Liver (tissue), 9 donors: Measurements from ENCODE around the gene FGD1. TPM values are rescaled to one million over a fixed set of nuclear protein-coding genes. Genes with fewer than 3 reads are reported as not detected.

Experiments used
- DNase-seq: peaks from one replicate; pipeline ENCODE4 v3.0.0-alpha.2; 2017; ENCODE audit warnings: low spot score
- H3K27ac ChIP-seq, 2 donors: one replicate each; pipeline ENCODE4 v1.7.0; 2013; ENCODE audit warnings: inconsistent platforms in 2 of 2, low read length in 2 of 2, control low read depth in 1 of 2, low read depth in 1 of 2, mild to moderate bottlenecking in 1 of 2
- H3K27me3 ChIP-seq, 4 donors: one replicate each; pipeline versions ENCODE4 v1.6.1 to v1.7.0; 2013; ENCODE audit warnings: low read length in 3 of 4, inconsistent platforms in 1 of 4, mild to moderate bottlenecking in 1 of 4, moderate library complexity in 1 of 4; ENCODE audit not compliant: control insufficient read depth in 4 of 4, insufficient read depth in 4 of 4
- H3K36me3 ChIP-seq, 4 donors: one replicate each; pipeline versions ENCODE4 v1.6.1 to v1.7.0; 2013; ENCODE audit warnings: low read length in 3 of 4, mild to moderate bottlenecking in 3 of 4, low read depth in 1 of 4, moderate library complexity in 1 of 4; ENCODE audit not compliant: control insufficient read depth in 4 of 4, insufficient read depth in 3 of 4
- H3K4me1 ChIP-seq, 4 donors: one replicate each; pipeline versions ENCODE4 v1.6.1 to v1.7.0; 2013; ENCODE audit warnings: low read length in 3 of 4, mild to moderate bottlenecking in 3 of 4, moderate library complexity in 1 of 4; ENCODE audit not compliant: control insufficient read depth in 4 of 4, insufficient read depth in 4 of 4
- H3K4me3 ChIP-seq, 3 donors: one replicate each; pipeline versions ENCODE4 v1.6.1 to v1.7.0; 2013; ENCODE audit warnings: low read length in 3 of 3, control low read depth in 1 of 3, low read depth in 1 of 3, mild to moderate bottlenecking in 1 of 3
- H3K9ac ChIP-seq, 2 donors: one replicate each; pipeline ENCODE4 v1.7.0; 2013; ENCODE audit warnings: low read length in 2 of 2, mild to moderate bottlenecking in 2 of 2, moderate library complexity in 2 of 2, control low read depth in 1 of 2, low read depth in 1 of 2
- H3K9me3 ChIP-seq, 4 donors: one replicate each; pipeline versions ENCODE4 v1.6.1 to v1.7.0; 2013; ENCODE audit warnings: low read length in 3 of 4; ENCODE audit not compliant: control insufficient read depth in 4 of 4
- FOXA1 ChIP-seq: IDR thresholded peaks from 2 replicates; pipeline ENCODE4 v1.6.1; 2016; ENCODE audit warnings: antibody characterized with exemption
- FOXA2 ChIP-seq: IDR thresholded peaks from 2 replicates; pipeline ENCODE4 v1.6.1; 2016; ENCODE audit warnings: antibody characterized with exemption
- HNF4A ChIP-seq, 2 donors: conservative IDR thresholded peaks; 2 replicates each; pipeline ENCODE4 v1.6.1; 2016; ENCODE audit warnings: antibody characterized with exemption in 2 of 2, mild to moderate bottlenecking in 2 of 2
- JUND ChIP-seq, 2 donors: IDR thresholded peaks; 2 replicates each; pipeline ENCODE4 v1.6.1; 2016; ENCODE audit warnings: antibody characterized with exemption in 2 of 2
- NR2F2 ChIP-seq: IDR thresholded peaks from 2 replicates; pipeline ENCODE4 v1.6.1; 2016; ENCODE audit warnings: antibody characterized with exemption
- SP1 ChIP-seq: IDR thresholded peaks from 2 replicates; pipeline ENCODE4 v1.6.1; 2018; ENCODE audit warnings: antibody characterized with exemption, mild to moderate bottlenecking
- TAF1 ChIP-seq: conservative IDR thresholded peaks from 2 replicates; pipeline ENCODE4 v1.6.1; 2016; ENCODE audit warnings: antibody characterized with exemption, mild to moderate bottlenecking
- YY1 ChIP-seq: IDR thresholded peaks from 2 replicates; pipeline ENCODE4 v1.6.1; 2016; ENCODE audit warnings: antibody characterized with exemption, mild to moderate bottlenecking
- WGBS: extraction: QIAGEN DNeasy Blood & Tissue Kit; methylation state at CpG from one replicate; pipeline ENCODE4 v1.1.7; 2013; 5-methylcytosine and 5-hydroxymethylcytosine counted together
- polyA plus RNA-seq, 2 donors: library from polyadenylated mRNA; stranded (reverse) in 1 of 2; unstranded in 1 of 2; fragments of 200-250 nt in 1 of 2; fragments of >200 nt in 1 of 2; fragmentation: Nextera tagmentation in 1 of 2; extraction: Ambion mirVana in 1 of 2; gene quantifications; one replicate each; pipeline versions ENCODE4 v1.2.1 to v1.2.3, GENCODE V29; 2013 to 2015
- total RNA-seq, 2 donors: library from RNA; depleted of rRNA; stranded (reverse); fragments of >200 nt; gene quantifications; one replicate each; pipeline ENCODE4 v1.2.3, GENCODE V29; 2014
- donor health status: healthy.
- donor health status: healthy.
- donor health status: healthy.
- donor health status: healthy.
- donor health status: healthy.

FGD1 gene
- total and polyA plus RNA-seq, 4 donors: 0.32 to 0.89 (median 0.58) TPM

GRCh38 chrX:54397113-54397512 lies 98.9 kb downstream of the FGD1 start:
- Histone ChIP-seq H3K27ac (no peak overlapping the region), H3K4me1 (no peaks in the 10 kb centered on the region), H3K27me3 (no peaks in the 10 kb centered on the region), H3K4me3 (no peak overlapping the region), H3K9ac (no peak overlapping the region), H3K36me3 (no peaks in the 10 kb centered on the region), H3K9me3 (no peaks in the 10 kb centered on the region)
- no peak for DNase-seq
- 93% methylated on average over 1 of the region's 1 CpG for WGBS
- TF ChIP-seq TAF1 (no peak), YY1 (no peak), HNF4A (conservative IDR thresholded peaks at IDR 0.05) (no peak), FOXA1 (no peak), SP1 (no peak), FOXA2 (no peak), NR2F2 (no peak), JUND (IDR thresholded peaks at IDR 0.05) (no peak)

Other genes starting within 250 kb of the FGD1 start
- gene WNK3, start 138.2 kb downstream of the FGD1 start, total RNA-seq: 10 to 100 TPM in 1 of 2 donors, 1 to 10 TPM in 1; 4.3 to 11.9 TPM
- gene WNK3, start 138.2 kb downstream of the FGD1 start, polyA plus RNA-seq: 10 to 100 TPM in 1 of 2 donors, 1 to 10 TPM in 1; 1.7 to 10.7 TPM
- 1 to 10 TPM; 7.9 to 8.8 TPM for gene TSR2, start 55.8 kb downstream of the FGD1 start, total RNA-seq
- gene TSR2, start 55.8 kb downstream of the FGD1 start, polyA plus RNA-seq: 10 to 100 TPM; 19.4 to 22.1 TPM
- gene GNL3L, start 34.0 kb upstream of the FGD1 start, total RNA-seq: 10 to 100 TPM; 18.1 to 22.1 TPM
- 1 to 10 TPM; 3.8 to 4.7 TPM for gene GNL3L, start 34.0 kb upstream of the FGD1 start, polyA plus RNA-seq